GM18858 (cell line): ENCODE measurements around the gene PRPF31.
A peak's percentile ranks its signal among the peaks of the same experiment; 100 is the strongest.

Experiments
- ATAC-seq: cut with Tn5 transposase; IDR thresholded peaks from one replicate; pipeline ENCODE4 v1.9.1; 2021; ENCODE audit not compliant: unreplicated experiment

The PRPF31 gene

GRCh38 chr19:54138489-54139256 is 23.1 kb downstream of the PRPF31 start:
- ATAC-seq, result no peak

- ATAC-seq, result no peak
Observed at GRCh38 chr19:54141356-54141755, 25.8 kb downstream of the PRPF31 start.

- ATAC-seq, result no peak
Observed at GRCh38 chr19:54142166-54142780, 26.7 kb downstream of the PRPF31 start.

GRCh38 chr19:54145541-54146158 is 30.1 kb downstream of the PRPF31 start:
- ATAC-seq, result no peak

GRCh38 chr19:54147676-54148075 is 32.1 kb downstream of the PRPF31 start:
- no peak for ATAC-seq

GRCh38 chr19:54148158-54148557 is 32.6 kb downstream of the PRPF31 start:
- ATAC-seq, result no peak

- no peak for ATAC-seq
Observed at GRCh38 chr19:54149021-54149812, 33.7 kb downstream of the PRPF31 start.

GRCh38 chr19:54151362-54152035 is 35.9 kb downstream of the PRPF31 start:
- ATAC-seq, result no peak

GRCh38 chr19:54152267-54152666 is 36.7 kb downstream of the PRPF31 start:
- no peak for ATAC-seq

GRCh38 chr19:54152878-54153524 is 37.4 kb downstream of the PRPF31 start:
- no peak for ATAC-seq

- ATAC-seq, result no peak
Observed at GRCh38 chr19:54153731-54154326, 38.3 kb downstream of the PRPF31 start.

GRCh38 chr19:54154603-54155345 is 39.2 kb downstream of the PRPF31 start:
- ATAC-seq, result no peak

GRCh38 chr19:54155694-54156093 is 40.1 kb downstream of the PRPF31 start:
- no peak for ATAC-seq

GRCh38 chr19:54156490-54156889 is 40.9 kb downstream of the PRPF31 start:
- no peak for ATAC-seq

- no peak for ATAC-seq
Observed at GRCh38 chr19:54156953-54157352, 41.4 kb downstream of the PRPF31 start.

GRCh38 chr19:54158812-54159351 is 43.3 kb downstream of the PRPF31 start:
- ATAC-seq, result no peak

GRCh38 chr19:54159352-54160181 is 44.0 kb downstream of the PRPF31 start, which contains the start of gene LENG1:
Gene LENG1, minus strand, starts transcription at chr19:54159721. Its CDS starts 26 bp downstream, at chr19:54159695.
- peak; percentile 86 for ATAC-seq
